GM12873 (cell line): ENCODE data around the gene MICAL2.

Source experiments
- CTCF ChIP-seq: IDR thresholded peaks from 2 replicates; pipeline ENCODE4 v1.5.1; 2012; ENCODE audit warnings: low read depth, mild to moderate bottlenecking, moderate library complexity, low read length, control low read depth; ENCODE audit not compliant: insufficient read depth; ENCODE audit errors: missing control alignments

MICAL2 gene

GRCh38 chr11:12182676-12183541 is 72.5 kb downstream of the MICAL2 start:
- TF ChIP-seq CTCF = no peak

GRCh38 chr11:12183827-12184620 is 73.6 kb downstream of the MICAL2 start:
- no peak for TF ChIP-seq CTCF

- TF ChIP-seq CTCF = no peak
Measured at GRCh38 chr11:12184699-12185098, 74.3 kb downstream of the MICAL2 start.

- TF ChIP-seq CTCF = no peak
Measured at GRCh38 chr11:12185106-12185690, 74.8 kb downstream of the MICAL2 start.

- TF ChIP-seq CTCF = no peak
Measured at GRCh38 chr11:12185914-12186313, 75.5 kb downstream of the MICAL2 start.

GRCh38 chr11:12186701-12187100 is 76.3 kb downstream of the MICAL2 start:
- no peak for TF ChIP-seq CTCF

- TF ChIP-seq CTCF = no peak
Measured at GRCh38 chr11:12187399-12187798, 77.0 kb downstream of the MICAL2 start.
